Activated CD8-positive, alpha-beta T cell treated with anti-CD3 and anti-CD28 coated beads for 36 hours (primary cell): ENCODE measurements around the gene SPOCK2. TPM values are rescaled to one million over a fixed set of nuclear protein-coding genes. Genes with fewer than 3 reads are reported as not detected.

Source experiments
- ATAC-seq: fragments of 200-7000 bp; cut with Tn5 transposase; one replicate; pipeline ENCODE4 v1.10.0; 2021; ENCODE audit warnings: mild to moderate bottlenecking, moderate library complexity
- CTCF ChIA-PET: fragments of 350-600 bp; sonication (Branson Sonifier 250); formaldehyde crosslinking; loops from one replicate; lab custom pipeline; 2021; ENCODE audit warnings: antibody characterized with exemption; lab: Charles Lee
- POLR2A ChIA-PET: fragments of 350-600 bp; sonication (Branson Sonifier 250); formaldehyde crosslinking; loops from one replicate; lab custom pipeline; 2021; ENCODE audit warnings: antibody characterized with exemption; lab: Charles Lee
- DNase-seq: peaks from one replicate; pipeline ENCODE4 v3.0.0-alpha.2; 2020
- H3K27ac Mint-ChIP-seq: one replicate; pipeline ENCODE4 v1.8.0; 2021; ENCODE audit warnings: mild to moderate bottlenecking, mixed read lengths
- H3K27me3 Mint-ChIP-seq: one replicate; pipeline ENCODE4 v1.8.0; 2021; ENCODE audit warnings: mixed read lengths
- H3K36me3 Mint-ChIP-seq: one replicate; pipeline ENCODE4 v1.8.0; 2021; ENCODE audit warnings: low read depth, mixed read lengths
- H3K4me1 Mint-ChIP-seq: one replicate; pipeline ENCODE4 v1.8.0; 2021; ENCODE audit warnings: low read depth, mixed read lengths
- H3K4me3 Mint-ChIP-seq: one replicate; pipeline ENCODE4 v1.8.0; 2021; ENCODE audit warnings: mild to moderate bottlenecking, moderate library complexity, mixed read lengths
- H3K9me3 Mint-ChIP-seq: one replicate; pipeline ENCODE4 v1.8.0; 2021; ENCODE audit warnings: mixed read lengths
- intact Hi-C: fragments of 100-400 bp; cut with micrococcal nuclease; formaldehyde crosslinking; loops from one replicate; pipeline ENCODE4 v1.10.0; 2022
- total RNA-seq, 2 experiments: library from RNA; stranded (reverse); gene quantifications; one replicate each; pipeline ENCODE4 v1.2.3, GENCODE V29; 2021
- TF ChIP-seq, protein P1 (sequence below): fragments of 200-600 bp; IDR thresholded peaks from one replicate; pipeline ENCODE4 v1.8.0; 2022; ENCODE audit warnings: antibody characterized with exemption, mild to moderate bottlenecking

Gene SPOCK2
- total RNA-seq, 2 experiments from 2014 or later: 134 to 135 TPM

DNA sequence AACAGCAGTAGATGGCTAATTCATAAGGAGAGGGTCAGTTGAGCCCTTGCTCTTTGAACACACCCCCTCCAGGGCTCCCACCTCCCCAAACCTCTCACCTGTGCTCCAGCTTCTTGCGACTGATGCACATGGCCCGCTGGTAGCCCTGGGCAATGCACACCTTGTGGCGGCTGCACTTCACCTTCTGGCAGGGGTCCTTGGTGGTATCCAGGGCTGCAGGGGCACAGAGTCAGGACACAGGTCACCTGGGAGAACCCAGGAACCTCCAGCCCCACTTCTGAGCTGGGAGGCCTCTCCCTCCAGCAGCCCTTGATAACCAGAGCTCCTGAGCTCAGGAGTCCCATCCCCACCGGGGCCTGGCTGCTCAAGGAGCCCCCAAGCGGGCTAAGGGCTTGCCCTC, 16.3 kb downstream of the SPOCK2 start:
- Mint-ChIP-seq H3K4me1 (peaks cover 71% of the 10 kb centered on the region), H3K36me3 (peaks cover 68% of the 10 kb centered on the region), H3K27me3 (no peaks in the 10 kb centered on the region), H3K27ac (peak overlapping the region; percentile 34), H3K9me3 (peaks cover 1% of the 10 kb centered on the region), H3K4me3 (no peak overlapping the region)
- DNase-seq: no peak
- POLR2A ChIA-PET: interaction anchor here (0.7 to 2.1 kb wide), 6 partner anchors 9 to 147 kb away, joined by 3 to 12 read pairs (median 5); partner anchors contain the start of gene SPOCK2
- CTCF ChIA-PET: interaction anchor here (1.2 to 3.6 kb wide), 2 partner anchors 21 to 24 kb away, joined by 3 to 20 read pairs; no protein-coding TSS in a partner anchor
- intact Hi-C loops: no loop called here
- ATAC-seq: no peak
- TF ChIP-seq, protein P1, sequence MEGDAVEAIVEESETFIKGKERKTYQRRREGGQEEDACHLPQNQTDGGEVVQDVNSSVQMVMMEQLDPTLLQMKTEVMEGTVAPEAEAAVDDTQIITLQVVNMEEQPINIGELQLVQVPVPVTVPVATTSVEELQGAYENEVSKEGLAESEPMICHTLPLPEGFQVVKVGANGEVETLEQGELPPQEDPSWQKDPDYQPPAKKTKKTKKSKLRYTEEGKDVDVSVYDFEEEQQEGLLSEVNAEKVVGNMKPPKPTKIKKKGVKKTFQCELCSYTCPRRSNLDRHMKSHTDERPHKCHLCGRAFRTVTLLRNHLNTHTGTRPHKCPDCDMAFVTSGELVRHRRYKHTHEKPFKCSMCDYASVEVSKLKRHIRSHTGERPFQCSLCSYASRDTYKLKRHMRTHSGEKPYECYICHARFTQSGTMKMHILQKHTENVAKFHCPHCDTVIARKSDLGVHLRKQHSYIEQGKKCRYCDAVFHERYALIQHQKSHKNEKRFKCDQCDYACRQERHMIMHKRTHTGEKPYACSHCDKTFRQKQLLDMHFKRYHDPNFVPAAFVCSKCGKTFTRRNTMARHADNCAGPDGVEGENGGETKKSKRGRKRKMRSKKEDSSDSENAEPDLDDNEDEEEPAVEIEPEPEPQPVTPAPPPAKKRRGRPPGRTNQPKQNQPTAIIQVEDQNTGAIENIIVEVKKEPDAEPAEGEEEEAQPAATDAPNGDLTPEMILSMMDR: no peak

DNA sequence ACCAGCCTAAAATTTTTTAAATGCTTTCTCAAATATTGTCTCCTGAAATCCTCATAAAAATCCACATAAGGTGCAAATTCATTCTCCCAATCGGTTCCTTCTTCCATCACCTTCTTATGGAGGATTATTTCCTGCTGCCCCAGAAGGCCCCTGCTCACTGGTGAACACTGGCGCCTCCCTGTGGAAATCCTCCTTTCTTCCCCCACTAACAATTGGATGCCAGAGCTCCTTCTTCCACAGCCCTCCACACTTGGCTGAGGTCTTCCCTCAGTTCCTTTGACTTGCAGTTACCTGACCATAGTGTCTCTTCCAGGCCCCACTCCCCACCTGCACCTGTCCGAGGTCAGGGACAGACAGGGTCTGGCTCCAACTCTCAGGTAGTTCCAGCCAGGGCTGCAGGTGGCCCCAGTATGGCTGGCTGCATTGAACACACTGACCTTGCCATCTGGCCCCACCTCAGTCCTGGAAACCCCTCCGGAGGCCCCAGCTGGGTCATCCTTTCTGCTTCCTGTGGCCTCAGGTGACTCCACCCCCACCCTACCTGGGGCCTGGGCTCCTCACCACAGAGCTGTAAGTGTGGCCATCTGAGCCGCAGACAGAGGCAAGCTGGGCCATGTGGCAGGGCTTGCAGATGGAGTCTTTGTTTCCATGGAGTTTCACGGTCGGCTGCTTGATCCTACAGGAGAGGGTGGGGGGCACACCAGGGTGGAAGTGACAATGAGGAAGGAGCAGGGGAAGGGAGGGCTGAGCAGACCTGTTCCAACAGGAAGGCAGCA, 18.4 kb downstream of the SPOCK2 start:
- H3K9me3 Mint-ChIP-seq: peaks cover 1% of the 10 kb centered on the region
- peaks cover 50% of the 10 kb centered on the region for H3K4me1 Mint-ChIP-seq
- intact Hi-C loops: no loop called here
- peak; percentile 24 for ATAC-seq
- H3K4me3 Mint-ChIP-seq: no peak overlapping the region
- no peaks in the 10 kb centered on the region for H3K27me3 Mint-ChIP-seq
- ChIA-PET POLR2A (interaction anchor here (0.6 to 2.9 kb wide), 2 partner anchors 11 to 252 kb away, joined by 3 to 13 read pairs; no protein-coding TSS in a partner anchor), CTCF (interaction anchor here (0.8 to 2.5 kb wide), 9 partner anchors 10 to 174 kb away, joined by 3 to 10 read pairs (median 4); no protein-coding TSS in a partner anchor)
- TF ChIP-seq, protein P1: peak; percentile 37
- H3K27ac Mint-ChIP-seq: peak overlapping the region; percentile 36
- no peak for DNase-seq
- H3K36me3 Mint-ChIP-seq: peaks cover 62% of the 10 kb centered on the region

DNA sequence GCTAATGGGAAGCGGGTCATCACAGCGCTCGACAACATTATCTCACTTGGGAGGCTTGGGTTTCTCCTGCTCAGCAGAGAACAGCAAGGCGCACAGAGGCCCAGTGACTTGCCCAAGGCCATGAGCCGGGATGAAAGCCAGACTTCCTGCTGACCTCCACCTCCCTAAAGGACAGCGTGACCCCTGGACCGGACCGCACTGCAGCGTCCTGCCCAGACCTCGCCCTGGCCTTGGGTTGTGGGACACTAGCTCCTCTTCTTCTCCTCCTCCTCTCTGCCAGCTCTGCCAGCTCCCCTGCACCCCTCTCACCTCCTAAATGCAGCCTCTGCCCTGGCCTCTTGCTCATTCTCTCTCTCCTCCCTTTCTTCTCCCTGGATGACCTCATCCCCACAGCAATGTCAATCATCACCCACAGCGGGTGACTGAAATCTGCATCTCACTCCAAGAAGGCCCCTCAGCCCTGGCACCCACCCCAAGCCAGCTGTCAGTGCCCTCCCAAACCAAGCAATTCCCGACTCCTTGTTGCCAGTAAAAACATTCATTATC, 19.4 kb downstream of the SPOCK2 start:
- DNase-seq (peak; percentile 52), ATAC-seq (peak; percentile 61)
- Mint-ChIP-seq H3K9me3 (peaks cover 1% of the 10 kb centered on the region), H3K36me3 (peaks cover 67% of the 10 kb centered on the region), H3K27me3 (no peaks in the 10 kb centered on the region), H3K4me3 (no peak overlapping the region), H3K27ac (peak overlapping the region; percentile 64), H3K4me1 (peaks cover 40% of the 10 kb centered on the region)
- POLR2A ChIA-PET: interaction anchor here (0.6 to 2.9 kb wide), 4 partner anchors 10 to 313 kb away, joined by 3 to 13 read pairs (median 4); no protein-coding TSS in a partner anchor
- CTCF ChIA-PET: interaction anchor here (1.2 to 1.9 kb wide), 4 partner anchors 12 to 20 kb away, joined by 3 to 9 read pairs (median 4); no protein-coding TSS in a partner anchor
- intact Hi-C loops: no loop called here
- TF ChIP-seq, protein P1: no peak

DNA sequence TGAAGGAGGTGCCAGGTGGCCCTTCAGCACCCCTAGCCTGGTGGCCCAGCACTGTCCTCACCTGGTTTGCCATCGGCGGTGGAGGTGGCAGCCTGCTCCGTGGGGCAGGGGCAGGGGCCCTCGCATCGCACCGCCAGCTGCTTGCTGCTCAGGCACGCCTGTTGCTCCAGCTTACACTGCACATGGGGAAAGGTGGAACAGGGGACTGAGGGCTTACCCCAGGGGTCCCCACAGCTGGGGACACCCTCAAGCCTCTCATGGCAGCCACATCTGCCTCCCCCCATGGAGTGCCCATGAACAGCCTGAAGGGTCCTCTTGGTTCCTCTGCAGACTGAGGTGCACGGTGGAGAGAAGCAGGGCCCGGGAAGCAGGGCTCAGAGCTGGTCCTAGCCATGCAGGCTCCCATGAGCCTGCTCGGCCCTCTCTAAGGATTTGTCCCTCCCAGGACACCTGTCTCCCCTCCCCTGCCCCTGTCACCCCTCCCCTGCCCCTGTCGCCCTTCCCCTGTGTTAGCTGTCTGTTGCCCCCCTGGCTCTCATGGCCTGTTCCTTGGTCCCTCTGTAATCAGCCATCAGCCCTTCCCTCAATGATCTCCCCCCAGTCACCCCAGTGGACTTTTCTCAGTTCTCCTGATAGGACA, 20.1 kb downstream of the SPOCK2 start:
- ChIA-PET POLR2A (interaction anchor here (0.9 to 2.9 kb wide), 3 partner anchors 10 to 154 kb away, joined by 3 to 13 read pairs (median 6); no protein-coding TSS in a partner anchor), CTCF (interaction anchor here (1.3 to 1.9 kb wide), 2 partner anchors 16 to 19 kb away, joined by 3 to 9 read pairs; no protein-coding TSS in a partner anchor)
- DNase-seq (no peak), ATAC-seq (no peak)
- peak overlapping the region; percentile 64 for H3K27ac Mint-ChIP-seq
- H3K27me3 Mint-ChIP-seq: no peaks in the 10 kb centered on the region
- intact Hi-C loops: no loop called here
- no peak overlapping the region for H3K4me3 Mint-ChIP-seq
- peaks cover 36% of the 10 kb centered on the region for H3K4me1 Mint-ChIP-seq
- H3K36me3 Mint-ChIP-seq: peaks cover 64% of the 10 kb centered on the region
- TF ChIP-seq, protein P1: no peak
- H3K9me3 Mint-ChIP-seq: peaks cover 1% of the 10 kb centered on the region
